ELF-1 (cell line): Measurements from ENCODE around the gene GUCA2A.

Source experiments
- DNase-seq: peaks from one replicate; pipeline ENCODE4 v3.0.0-alpha.2; 2016; ENCODE audit warnings: low read depth, low spot score

The GUCA2A gene

DNA sequence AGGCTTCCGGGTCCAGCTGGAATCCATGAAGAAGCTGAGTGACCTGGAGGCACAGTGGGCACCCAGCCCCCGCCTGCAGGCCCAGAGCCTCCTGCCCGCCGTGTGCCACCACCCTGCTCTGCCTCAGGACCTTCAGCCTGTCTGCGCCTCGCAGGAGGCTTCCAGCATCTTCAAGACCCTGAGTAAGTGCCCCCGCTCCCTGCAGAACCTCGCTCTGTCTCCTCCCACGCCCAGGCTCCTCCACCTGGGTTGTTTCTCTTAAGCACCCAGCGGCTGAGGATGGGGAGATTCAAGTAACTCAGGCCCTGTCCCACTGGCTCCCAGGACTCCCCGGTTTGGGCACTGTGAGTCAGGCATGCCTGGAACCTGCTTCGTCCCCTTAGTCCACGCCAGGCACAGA lies 9.9 kb downstream of the GUCA2A start:
- DNase-seq, result no peak

DNA sequence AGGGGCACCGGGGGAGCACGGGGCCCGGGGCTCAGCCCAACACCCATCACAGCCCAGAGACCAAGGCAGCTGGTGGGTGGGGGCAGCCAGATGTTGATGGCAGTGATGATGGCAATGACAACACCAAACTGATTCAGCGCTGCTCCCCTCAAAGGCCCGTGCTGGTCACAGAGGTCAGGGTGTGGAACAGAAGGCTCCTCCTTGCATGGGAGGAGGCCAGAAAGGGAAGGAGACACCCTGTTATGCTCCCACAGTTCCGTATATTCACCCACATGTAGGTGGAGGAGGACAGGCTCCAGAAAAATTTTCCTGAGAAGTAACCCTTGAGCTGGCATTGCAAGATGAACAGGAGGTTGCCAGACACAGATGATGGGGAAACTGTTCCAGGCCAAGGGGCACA lies 10.9 kb downstream of the GUCA2A start:
- DNase-seq, result no peak

DNA sequence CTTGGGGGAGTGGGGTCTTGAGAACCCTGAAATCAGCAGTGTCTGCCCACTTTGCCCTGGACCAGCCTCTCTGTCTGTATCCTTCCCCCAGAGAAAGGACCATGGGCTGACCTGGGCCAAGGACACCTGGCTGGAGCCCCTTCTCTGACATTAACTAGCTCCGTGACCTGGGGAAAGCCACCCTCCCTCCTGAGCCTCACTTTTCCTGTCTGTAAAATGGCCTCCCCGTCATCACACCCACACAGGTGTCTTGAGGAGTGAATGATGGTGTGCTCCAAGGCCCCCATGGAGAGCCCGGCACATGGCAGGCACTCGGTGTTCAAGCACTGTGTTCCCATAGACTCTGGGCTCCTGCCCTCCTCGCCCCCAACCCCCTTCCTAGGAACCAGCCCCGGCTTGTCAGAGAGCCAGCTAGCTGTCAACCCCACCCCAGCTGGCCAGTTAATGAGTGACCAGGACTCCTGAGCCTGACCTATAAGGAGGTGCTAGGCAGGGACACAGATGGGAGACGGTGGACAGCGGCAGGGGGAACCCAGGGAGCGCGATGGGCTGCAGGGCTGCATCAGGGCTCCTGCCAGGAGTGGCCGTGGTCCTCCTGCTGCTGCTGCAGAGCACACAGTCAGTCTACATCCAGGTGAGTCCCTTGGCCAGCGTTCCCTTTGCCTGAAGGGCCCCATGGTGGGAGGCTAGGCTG lies 11.5 kb downstream of the GUCA2A start, which contains the start of gene GUCA2B:
Gene GUCA2B, plus strand, starts transcription at position 504 of the 694 bp plus-strand sequence. Its CDS starts 41 bp downstream, at position 545.
- no peak for DNase-seq

DNA sequence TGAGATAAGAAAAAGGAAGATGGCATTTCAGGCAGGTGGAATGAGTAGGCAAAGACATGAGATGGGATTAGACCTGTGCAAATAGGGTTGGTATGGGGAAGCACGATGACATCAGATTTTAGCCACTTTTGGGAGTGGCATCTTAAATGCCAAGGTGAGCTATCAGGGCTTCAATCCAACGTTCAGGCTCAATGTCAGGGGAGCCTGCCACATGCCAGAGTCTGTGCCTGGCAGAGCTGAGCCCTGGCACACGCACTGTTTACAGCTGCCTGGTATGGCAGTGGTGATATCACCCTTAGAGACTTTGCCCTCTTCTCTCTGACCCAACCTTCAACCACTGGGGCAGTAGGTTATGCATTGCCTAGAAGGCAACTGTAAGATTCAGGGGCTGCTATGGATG lies 12.4 kb downstream of the GUCA2A start:
- no peak for DNase-seq

DNA sequence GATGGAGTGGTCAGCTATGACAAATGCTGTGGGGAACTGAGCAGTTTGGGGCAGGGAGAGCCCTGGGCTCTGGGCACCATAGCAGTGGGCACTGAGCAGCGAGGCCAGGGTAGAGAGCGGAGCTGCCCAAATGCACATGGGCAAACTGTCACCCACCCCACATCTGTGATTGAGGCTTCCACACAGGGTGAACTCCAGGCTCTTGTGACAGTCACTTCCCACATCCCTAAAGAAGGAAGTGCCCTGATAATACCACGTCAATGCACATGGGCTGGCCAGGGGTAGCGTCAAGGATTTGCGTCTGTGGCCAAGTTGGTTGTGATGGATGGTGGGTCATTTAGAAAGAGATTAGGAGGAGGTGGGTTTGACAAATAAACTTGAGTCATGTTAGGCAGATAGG lies 13.9 kb downstream of the GUCA2A start:
- no peak for DNase-seq

DNA sequence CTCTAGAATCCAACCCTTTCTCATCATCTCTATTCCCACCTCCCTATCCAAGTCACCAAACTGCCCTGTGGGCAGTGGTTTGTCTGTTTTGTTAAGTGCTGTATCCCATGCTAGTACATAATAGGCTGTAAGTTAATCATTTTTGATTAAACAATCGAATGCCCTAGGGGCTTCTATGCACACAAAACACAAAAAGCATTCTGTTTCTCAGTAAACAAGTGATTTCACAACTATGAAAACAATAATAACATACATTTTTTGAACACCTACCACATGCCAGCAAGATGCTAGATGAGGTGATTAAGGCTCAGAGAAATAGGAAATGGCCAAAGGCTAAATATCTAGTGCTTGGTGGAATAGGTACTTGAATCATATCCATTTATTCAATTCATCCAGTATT lies 16.4 kb downstream of the GUCA2A start:
- no peak for DNase-seq

DNA sequence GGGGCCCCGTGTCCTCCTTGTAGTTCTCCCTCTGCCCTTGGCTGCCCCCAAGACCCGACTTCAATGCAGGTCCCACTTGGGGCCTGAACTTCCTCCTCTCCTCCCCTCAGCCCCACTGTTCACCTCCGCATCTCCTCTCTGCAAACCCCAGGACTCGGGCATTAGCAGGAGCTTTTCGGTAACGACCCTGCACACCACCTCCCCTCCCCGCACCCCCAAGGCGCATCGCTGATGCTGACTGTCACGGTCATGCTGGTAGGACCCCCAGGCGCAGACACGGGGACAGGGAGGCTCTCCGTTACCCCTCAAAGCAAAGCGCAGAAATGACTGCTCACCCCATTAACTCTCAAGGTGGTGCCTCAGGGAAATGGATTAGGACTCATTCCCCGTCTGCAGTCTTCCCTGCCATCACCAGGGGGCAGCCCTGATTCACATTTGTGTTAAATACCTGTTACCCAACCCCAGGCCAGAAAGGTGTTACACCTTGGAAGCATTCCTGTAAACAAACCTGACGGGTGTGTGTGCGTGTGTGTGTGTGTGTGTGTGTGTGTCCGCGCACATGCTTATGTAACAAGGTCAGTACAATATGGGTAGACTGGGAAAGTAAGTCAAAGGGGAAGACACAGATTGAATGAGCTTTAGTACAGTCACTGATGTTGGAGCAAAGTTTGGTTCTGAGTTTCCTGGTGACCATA lies 17.8 kb downstream of the GUCA2A start:
- peak; percentile 86 for DNase-seq

DNA sequence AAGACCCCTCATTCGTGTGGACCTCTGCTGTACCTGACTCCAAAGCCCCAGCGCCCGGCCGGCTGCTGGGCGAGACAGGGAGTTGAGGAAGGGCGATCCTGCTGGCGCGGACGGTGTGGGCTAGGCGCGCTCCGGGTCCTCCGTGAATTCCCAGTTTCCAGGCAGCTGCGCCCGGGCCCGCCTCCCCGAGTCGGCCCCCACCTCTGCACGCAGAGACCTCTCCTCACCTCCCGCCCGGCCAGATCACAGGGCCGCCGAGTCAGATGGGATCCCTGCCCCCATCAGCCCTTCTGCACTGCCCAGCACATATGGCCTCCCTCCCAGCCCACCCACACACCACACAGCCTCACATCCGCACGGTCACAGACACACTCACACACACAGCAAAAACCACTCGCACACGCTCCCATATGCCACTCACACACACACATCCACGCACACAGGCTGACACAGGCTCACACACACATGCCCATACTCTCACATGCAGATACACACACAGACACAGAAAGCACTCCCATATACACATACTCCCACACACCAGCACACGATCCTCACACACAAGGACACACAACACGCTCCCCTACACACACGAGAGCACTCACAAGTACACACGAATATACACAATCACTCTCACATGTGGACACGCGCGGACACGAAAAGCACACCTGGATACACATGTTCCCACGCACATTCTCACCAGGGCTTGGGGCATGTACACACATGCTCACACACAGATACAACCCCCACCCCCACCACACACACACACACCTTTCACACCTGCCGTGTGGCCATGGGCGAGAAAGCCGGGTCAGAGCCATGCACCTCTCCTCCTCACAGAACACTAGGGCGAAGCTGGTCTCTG lies 18.6 kb downstream of the GUCA2A start:
- no peak for DNase-seq

DNA sequence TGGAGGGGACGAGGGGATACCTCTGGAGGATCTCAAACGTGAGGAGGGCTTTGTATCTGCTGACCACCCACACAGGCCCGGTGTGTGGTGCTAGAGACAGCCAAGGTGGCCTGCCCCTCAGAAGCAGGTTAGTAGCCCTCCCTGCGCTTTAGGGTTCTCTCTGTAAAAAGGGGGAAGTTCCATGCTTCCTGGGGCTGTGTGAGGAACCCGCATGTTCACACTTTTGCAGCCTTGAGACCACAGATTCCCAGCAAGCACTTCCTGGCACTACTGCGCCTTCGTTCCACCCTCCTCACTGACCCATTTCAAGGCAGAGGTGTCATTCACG lies 19.2 kb downstream of the GUCA2A start:
- DNase-seq, result no peak

DNA sequence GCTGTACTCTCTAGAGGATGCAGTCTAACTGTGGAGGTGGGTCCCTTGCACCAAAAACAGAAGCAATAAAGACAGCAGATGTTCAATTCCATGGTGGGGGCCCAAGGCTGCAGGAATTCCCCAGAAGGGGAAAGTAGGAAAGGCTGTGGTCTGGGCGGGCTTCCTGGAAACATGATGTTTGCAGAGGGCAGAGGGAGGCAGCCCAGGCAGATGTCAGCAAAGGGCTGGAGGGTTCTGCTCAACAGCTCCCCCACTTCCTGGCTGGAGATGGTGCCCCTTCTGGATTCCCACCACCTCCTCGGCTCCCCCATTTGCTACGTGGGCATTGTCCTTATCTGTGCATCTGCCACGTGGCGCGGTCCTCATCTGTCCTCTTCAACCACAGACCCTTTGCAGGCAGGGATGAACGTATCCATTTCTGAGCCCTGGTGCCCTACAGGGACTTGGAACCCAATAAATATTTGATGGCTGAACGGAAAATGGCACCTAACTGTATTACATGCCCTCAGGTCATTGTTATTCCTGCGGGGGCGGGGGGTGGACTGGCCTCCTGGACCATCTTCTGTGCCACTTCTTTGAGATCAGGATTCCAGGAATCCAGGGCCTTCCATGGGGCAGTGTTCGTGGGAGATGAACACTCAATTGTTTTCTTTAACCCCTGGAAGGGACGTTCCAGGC lies 19.7 kb downstream of the GUCA2A start:
- DNase-seq, result no peak

DNA sequence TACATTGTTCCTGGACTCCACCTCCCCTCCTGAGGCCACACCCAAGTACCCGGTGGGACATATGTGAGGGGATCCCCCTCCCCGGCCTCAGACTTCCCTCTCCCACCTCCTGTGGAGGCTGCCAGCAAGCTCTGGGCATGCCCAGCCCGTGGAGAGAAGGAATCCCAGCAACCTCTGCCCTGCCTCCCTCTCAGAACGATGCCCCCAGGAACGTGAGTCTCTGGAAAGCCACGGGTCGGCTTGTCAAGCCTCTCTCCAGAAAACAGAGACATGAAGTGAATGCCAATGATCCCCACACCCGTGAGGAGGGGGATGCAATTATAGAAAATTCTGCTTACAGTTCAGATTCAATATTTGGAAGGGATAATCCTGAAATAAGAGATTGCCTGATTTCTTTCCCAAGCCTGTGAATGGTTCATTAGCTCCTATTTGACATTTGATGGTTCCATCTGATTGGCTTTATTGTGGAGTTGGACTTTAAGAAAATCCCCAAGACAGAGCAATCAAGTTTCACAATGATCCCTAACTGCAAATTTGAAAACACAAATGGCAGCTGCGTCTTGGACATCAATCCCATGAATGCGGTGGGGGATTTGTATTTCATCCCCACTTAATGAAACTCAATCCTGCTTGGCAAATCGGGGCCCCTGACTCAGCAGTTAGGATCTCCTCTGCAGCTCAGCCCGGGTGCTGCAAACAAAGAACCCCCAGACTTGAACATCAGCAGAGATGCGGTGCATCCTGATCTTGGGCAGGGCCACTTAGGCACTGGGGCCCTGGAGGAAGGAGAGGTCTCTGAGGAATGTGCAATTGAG lies 20.4 kb downstream of the GUCA2A start:
- no peak for DNase-seq

DNA sequence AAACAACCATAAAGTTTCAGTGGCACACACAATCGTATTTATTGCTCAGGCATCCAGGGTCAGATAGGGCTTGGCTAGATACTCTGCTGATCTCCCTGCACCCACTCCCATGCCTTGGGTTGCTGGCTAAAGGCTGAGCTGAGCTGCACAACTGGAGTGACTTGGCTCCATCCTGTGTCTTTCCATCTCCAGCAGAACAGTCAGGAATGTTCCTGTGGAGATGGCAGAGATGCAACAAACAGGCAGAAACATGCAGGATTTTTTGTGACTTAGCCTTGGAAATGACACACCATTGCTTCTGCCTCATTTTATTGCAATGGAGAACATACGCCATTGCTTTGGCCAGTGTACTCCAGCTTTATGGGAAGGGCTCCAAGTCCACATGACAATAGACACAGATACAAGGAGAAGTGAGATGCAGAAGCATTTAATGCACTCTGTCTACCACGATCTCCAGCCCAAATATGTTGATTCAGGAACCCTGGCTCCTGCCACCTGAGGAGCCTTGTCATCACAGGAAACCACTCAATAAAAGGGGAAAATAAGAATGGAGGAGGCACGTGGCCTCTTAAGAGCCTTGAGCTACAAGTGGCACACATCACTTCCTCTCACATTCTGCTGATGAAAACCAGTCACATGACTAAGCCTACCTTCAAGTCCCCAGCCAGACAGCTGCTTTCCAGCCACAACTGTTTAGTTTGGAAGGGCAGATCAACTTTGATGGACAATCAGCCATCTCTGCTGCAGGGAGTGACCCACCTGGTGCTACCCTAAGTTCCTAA lies 21.5 kb downstream of the GUCA2A start:
- no peak for DNase-seq

DNA sequence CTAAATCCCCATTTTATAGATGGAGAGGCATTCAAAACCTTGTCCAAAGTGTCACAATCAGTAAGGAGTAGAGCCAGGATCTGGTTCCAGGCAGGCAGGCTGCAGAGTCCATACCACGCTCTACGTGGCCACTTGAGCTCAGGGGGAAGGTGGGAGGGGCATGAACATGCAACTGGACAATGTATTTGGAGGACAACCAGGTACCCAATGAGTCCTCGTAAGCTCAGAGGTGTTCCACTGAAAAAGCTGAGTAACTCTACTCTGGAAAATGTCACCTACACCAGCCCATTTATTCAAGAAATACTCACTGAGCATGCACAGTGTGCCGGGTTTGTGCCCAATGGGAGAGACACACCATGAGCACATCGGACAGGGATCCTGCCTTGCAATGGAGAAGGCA lies 22.6 kb downstream of the GUCA2A start:
- DNase-seq, result no peak

DNA sequence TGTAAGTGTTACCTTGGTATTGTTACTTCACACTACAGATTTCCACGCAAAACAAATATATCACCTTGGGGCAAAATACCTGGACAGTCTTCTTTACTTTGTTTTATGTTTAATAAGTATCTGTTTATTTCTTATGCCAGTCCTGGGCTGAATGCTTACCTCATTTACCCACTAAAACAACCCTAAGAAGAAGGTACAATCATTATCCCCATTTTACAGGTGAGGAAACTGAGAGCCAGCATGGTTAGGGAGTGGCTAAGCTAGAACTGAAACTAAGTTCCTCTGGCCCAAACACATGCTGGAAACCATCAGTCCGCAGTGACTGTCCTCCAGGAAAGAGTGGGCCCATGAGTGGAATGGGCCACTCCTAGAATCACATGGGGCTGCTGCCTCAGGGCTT lies 24.4 kb downstream of the GUCA2A start:
- DNase-seq, result no peak

DNA sequence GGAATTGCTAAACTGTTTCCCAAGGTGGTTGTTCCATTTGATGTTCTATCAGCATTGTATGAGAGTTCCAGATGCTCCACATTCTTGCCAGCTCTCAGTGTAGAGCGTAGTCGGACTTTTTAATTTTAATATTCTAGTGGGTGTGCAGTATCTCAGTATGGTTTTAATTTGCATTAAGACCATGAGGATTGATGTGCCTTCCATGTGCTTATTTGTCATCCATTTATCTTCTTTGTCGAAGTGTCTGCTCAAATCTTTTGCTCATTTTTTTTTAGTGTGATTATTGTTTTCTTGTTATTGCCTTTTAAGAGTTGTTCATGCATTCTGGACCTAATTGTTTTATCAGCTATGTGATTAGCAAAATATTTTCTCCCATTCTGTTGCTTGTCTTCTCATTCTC lies 25.1 kb downstream of the GUCA2A start:
- DNase-seq, result no peak

DNA sequence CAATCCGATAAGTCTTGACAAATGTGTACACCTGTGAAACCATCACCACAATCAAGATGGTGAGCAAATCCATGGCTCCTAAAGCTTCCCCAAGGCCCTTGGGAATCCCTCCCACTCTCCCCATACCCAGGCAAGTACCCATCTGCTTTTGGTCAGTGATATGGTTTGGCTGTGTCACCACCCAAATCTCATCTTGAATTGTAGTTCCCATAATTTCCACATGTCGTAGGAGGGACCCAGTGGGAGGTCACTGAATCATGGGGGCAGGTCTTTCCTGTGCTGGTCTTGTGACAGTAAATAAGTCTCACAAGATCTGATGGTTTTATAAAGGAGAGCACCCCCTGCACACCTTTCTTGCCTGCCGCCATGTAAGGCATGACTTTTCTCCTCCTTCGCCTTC lies 26.0 kb downstream of the GUCA2A start:
- DNase-seq, result no peak

DNA sequence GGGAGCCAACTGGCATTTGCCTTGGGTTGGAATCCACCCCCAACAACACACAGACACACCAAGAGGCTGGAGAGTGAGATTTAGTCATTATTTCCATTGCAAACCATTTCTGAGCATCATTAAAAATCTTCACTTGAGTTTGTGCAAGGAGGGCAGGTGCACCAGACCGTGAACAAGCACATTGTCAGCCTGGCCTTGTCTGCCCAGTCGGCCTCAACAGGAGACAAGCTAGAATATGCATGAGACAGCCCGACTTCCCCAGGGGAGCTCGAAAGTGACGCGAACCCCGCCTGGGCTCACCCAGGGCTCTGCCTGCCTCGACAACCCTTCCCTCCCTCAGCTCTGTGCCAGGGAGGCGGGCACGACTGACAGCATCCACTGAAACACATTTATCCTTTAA lies 26.8 kb downstream of the GUCA2A start:
- DNase-seq, result no peak

DNA sequence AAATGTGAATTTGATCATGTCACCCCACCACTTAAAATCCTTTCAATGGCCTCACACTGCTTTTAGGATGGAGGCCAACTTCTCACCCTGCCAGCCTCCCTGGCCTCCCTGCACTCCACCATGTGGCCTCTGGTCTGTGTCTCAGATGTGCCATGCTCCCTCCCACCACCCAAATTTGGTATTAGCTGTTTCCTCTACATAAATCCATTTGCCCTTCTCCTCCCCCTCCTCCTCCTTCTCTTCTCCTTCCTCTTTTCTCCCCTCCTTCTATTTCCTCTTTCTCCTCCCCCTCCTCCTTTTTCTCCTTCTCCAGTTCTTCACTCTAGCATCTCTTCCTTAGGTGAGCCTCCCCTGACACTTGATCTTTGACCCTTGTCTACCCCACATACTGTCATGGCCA lies 28.1 kb downstream of the GUCA2A start:
- DNase-seq, result no peak

DNA sequence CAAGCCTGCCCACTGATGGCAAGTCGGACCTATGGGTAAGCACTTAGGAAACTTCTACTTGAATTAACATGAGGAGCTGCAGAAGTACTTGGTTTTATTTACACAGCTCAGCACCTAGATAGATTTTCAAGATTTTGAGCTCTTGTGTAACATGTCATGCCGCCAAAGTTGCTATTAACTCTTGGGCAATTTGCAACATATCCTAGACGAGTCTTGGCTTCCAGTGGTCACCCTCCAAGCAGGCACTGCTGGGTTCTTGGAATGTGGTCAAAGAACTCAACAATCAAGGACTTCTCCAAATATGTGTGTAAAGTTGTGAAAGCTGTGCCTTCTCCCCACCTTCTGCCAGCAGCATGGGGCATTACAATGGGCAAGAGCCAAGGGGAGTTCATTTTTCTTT lies 29.1 kb downstream of the GUCA2A start:
- no peak for DNase-seq

DNA sequence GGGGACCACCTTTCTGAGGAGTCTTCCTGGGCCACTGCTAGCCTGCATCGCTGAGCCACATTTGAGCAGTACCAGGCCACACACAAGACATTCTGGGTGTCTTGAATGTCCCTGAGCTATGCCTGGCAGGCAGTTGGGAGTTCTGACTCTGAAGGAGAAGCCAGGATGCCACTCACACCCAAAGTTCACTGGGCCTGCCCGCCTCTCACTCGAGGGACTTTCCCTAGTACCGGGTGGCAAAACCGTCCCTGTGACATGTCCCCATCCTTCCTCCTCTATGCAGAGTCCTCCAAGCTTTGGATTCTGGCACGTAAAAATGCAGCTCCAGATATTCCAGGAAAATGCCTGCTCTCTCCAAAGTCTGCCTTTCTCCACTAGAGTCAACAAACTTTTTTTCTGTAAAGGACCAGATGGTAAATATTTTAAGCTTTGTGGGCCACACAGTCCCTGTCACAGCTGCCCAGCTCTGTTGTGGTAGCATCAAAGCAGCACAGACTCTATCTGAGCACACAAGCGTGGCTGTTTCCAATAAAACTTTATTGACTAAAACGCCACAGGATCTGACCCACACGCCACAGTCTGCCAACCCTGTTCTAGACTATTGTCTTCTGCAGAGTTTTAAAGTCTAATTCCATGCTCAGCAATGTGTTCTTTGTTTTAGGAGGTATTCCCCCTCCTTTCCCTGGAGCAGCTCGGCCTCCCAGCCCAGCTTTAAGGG lies 30.6 kb downstream of the GUCA2A start:
- DNase-seq, result no peak
